ENCODE results near the gene MAP3K3.
"Not testable (repeated sequence)": the region's sequence is repeated elsewhere in the genome, so short reads cannot be mapped to it uniquely, and the experiment has no call there.

The MAP3K3 gene

GRCh38 chr17:63705657-63706056, 83.4 kb downstream of the MAP3K3 start:
- no peak overlapping the region for H3K4me3 ChIP-seq (ENCODE audit: low read depth, low read length)

GRCh38 chr17:63706336-63707082, 84.3 kb downstream of the MAP3K3 start:
- no peak for TF ChIP-seq CTCF (IDR thresholded peaks at IDR 0.05; ENCODE audit: low read depth, low read length)

More at GRCh38 chr17:63705657-63706056, 83.4 kb downstream of the MAP3K3 start:
- TF ChIP-seq CTCF (IDR thresholded peaks at IDR 0.05; ENCODE audit: low read depth, low read length): no peak

GRCh38 chr17:63707151-63707550, 84.9 kb downstream of the MAP3K3 start:
- no peak overlapping the region for H3K4me3 ChIP-seq (ENCODE audit: low read depth, low read length)
- TF ChIP-seq CTCF (IDR thresholded peaks at IDR 0.05; ENCODE audit: low read depth, low read length): no peak

More at GRCh38 chr17:63706336-63707082, 84.3 kb downstream of the MAP3K3 start:
- H3K4me3 ChIP-seq (ENCODE audit: low read depth, low read length): no peak overlapping the region

- no peak for TF ChIP-seq CTCF (IDR thresholded peaks at IDR 0.05; ENCODE audit: low read depth, low read length)
- no peak overlapping the region for H3K4me3 ChIP-seq (ENCODE audit: low read depth, low read length)
Measured at GRCh38 chr17:63709110-63709509, 86.9 kb downstream of the MAP3K3 start.

- TF ChIP-seq CTCF (IDR thresholded peaks at IDR 0.05; ENCODE audit: low read depth, low read length): no peak
- H3K4me3 ChIP-seq (ENCODE audit: low read depth, low read length): no peak overlapping the region
Measured at GRCh38 chr17:63714550-63715277, 92.5 kb downstream of the MAP3K3 start.

GRCh38 chr17:63716426-63716825, 94.2 kb downstream of the MAP3K3 start:
- no peak overlapping the region for H3K4me3 ChIP-seq (ENCODE audit: low read depth, low read length)
- no peak for TF ChIP-seq CTCF (IDR thresholded peaks at IDR 0.05; ENCODE audit: low read depth, low read length)

- no peak for TF ChIP-seq CTCF (IDR thresholded peaks at IDR 0.05; ENCODE audit: low read depth, low read length)
- H3K4me3 ChIP-seq (ENCODE audit: low read depth, low read length): no peak overlapping the region
Measured at GRCh38 chr17:63718988-63719387, 96.8 kb downstream of the MAP3K3 start.

- H3K4me3 ChIP-seq (ENCODE audit: low read depth, low read length): not testable (repeated sequence)
Measured at GRCh38 chr17:63720194-63720593, 98.0 kb downstream of the MAP3K3 start.

All from WI38 (cell line).